Measurements from ENCODE around the gene TRIM5. TPM values are rescaled to one million over a fixed set of nuclear protein-coding genes. Genes with fewer than 3 reads are reported as not detected.
"Not testable (repeated sequence)": the region's sequence is repeated elsewhere in the genome, so short reads cannot be mapped to it uniquely, and the experiment has no call there.

TRIM5 gene
- total RNA-seq, result 9.8 TPM
- long read RNA-seq, partial matches to known transcripts, result 1 of 4 reads
- long read RNA-seq, other reads (novel, unspliced or antisense), result 2 of 4 reads

GRCh38 chr11:5684646-5685362 is at the start of gene TRIM5:
Gene TRIM5, minus strand, starts transcription at chr11:5685074. Its CDS starts 4,897 bp downstream, at chr11:5680177.
- ATAC-seq (peak; percentile 98), DNase-seq (ENCODE audit: missing footprints) (peak; percentile 91)
- intact Hi-C loops (cut with DNase I), result loop anchor here (2.0 kb wide), 1 partner anchor 124 kb away; the partner anchor contains the start of gene OR52N2

DNA sequence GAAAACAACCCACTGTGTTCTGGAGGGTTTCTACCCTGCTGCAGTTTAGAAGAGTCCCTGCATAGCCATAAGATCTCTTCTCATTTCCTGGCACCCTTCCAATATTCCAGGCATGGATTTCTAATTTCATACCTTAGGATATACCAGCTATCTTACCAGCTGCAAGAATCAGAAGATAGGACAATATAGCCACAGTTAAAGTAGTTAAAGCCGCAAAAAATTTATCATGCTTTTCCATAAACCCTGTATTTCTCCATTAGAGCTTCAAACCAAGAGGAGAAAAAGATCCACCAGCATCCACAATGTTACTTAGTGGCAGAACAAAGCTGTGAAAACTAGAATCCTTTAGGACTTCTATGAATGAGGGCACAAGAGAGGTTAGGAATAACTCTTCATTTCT is 42.8 kb upstream of the TRIM5 start:
- ATAC-seq (no peak), DNase-seq (ENCODE audit: missing footprints) (no peak)
- intact Hi-C loops (cut with DNase I), result no loop called here

GRCh38 chr11:5726351-5726750 is 41.5 kb upstream of the TRIM5 start:
- DNase-seq (ENCODE audit: missing footprints) (no peak), ATAC-seq (no peak)
- intact Hi-C loops (cut with DNase I), result no loop called here

GRCh38 chr11:5722622-5723021 is 37.7 kb upstream of the TRIM5 start:
- no peak for DNase-seq (ENCODE audit: missing footprints)
- no peak for ATAC-seq
- intact Hi-C loops (cut with DNase I), result no loop called here

DNA sequence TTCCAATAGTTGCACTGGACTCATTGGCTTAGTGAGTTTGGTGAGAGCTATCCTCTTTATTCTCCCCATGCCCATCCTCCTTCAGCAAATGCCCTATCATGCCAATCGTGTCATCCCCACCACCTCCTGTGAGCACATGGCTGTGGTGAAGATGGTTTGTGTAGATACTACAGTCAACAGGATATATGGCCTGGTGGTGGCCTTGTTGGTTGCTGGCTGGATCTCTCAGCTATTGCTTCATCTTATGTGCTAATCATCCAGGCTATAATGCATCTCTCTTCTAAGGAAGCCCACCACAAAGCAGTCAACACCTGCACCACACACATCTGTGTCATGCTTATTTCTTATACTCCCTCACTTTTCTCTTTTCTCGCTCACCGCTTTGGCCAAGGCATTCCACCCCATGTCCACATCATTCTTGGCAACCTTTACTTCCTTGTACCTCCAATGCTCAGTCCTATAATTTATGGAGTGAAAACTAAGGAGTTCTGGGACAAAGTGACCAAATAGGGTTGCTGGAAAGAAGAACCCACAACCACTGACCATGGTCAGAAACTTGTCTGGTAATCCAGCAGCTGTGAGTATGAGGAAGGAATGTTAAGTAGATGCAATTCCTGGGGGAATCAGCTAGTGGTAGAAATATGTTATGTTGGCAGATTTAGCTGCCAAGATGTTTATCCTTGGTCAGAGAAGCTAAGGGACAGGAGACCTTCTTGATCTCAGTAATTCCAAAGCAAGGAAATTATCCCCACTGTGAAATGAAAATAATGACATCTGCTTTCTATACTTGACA is 35.0 kb upstream of the TRIM5 start:
- intact Hi-C loops (cut with DNase I), result no loop called here
- DNase-seq (ENCODE audit: missing footprints) (no peak), ATAC-seq (no peak)

- DNase-seq (ENCODE audit: missing footprints); intact Hi-C loops (cut with DNase I): not testable (repeated sequence)
These were observed 31.6 kb upstream of the TRIM5 start for GRCh38 chr11:5716518-5716917.

GRCh38 chr11:5713695-5714094 is 28.8 kb upstream of the TRIM5 start:
- DNase-seq (ENCODE audit: missing footprints) (no peak), ATAC-seq (no peak)
- intact Hi-C loops (cut with DNase I), result no loop called here

More at GRCh38 chr11:5716518-5716917, 31.6 kb upstream of the TRIM5 start:
- ATAC-seq, result not testable (repeated sequence)

DNA sequence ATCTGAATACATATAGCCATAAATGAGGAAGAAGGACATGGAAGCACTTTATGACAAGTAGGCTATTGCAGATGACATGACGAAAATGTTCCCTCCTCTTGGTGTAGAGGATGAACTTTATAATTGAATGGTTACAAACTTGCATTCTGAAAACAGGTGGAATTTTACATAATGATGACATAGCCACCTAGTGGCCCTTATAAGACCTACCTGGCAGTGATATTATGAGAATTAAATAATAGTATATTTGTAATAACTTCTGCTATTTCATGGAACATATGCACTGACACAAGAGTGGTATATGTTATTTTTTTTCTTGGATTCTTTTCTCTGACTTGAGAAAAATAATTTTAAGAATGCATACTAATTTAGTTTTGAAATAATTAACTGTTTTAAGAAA is 27.6 kb upstream of the TRIM5 start:
- intact Hi-C loops (cut with DNase I), result no loop called here
- ATAC-seq, result no peak
- no peak for DNase-seq (ENCODE audit: missing footprints)

DNA sequence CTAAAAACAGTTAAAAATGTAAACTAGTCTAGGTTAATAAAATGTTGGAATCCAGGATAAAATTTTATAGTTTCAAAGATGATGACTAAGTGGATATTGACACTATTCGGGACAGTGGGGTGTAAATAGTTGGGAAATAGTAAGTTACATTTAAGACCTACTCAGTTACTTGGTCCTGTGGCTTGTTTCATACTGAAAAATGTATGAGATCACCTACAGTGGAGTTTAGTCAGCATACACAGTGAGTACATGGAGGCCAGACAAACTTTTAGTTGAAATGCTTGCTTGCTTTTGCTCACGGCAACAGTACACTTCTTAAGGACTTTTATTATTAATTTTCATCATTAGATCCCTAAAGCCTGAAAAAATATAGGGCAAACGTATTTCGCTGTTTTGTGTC is 20.8 kb upstream of the TRIM5 start:
- DNase-seq (ENCODE audit: missing footprints), result no peak
- ATAC-seq, result no peak
- intact Hi-C loops (cut with DNase I), result no loop called here

DNA sequence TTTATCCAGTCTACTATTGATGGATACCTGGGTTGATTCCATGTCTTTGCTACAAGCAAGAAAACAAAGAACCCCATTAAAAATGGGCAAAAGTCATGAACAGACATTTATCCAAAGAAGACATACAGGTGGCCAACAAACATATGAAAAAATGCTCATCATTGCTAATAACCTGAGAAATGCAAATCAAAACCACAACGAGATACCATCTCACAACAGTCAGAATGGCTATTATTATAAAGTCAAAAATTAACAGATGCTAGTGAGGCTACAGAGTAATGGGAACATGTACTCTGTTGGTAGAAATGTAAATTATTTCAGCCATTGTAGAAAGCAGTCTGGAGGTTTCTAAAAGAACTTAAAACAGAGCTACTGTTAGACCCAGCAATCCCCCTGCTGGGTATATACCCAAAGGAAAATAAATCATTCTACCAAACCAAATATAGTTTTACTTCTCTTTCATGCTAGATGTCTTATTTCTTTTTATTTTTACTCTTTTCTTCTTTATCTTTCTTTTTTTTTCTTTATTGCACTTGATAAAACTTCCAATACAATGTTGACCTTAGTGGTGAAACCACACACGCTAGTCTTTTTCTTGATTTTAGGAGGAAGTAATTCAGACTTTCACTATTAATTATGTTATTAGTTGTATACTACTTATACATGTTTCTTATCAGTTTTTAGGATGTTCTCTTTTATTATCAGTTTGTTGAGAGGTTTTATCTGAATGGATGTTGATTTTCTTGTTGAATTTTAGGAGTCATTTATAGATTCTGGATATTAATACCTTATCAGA is 19.1 kb upstream of the TRIM5 start:
- DNase-seq (ENCODE audit: missing footprints) (no peak), ATAC-seq (no peak)
- intact Hi-C loops (cut with DNase I), result no loop called here

- DNase-seq (ENCODE audit: missing footprints) (no peak), ATAC-seq (no peak)
- intact Hi-C loops (cut with DNase I), result no loop called here
These were observed 16.2 kb upstream of the TRIM5 start for GRCh38 chr11:5701055-5701577.

GRCh38 chr11:5700421-5701054 is 15.7 kb upstream of the TRIM5 start:
- no peak for ATAC-seq
- intact Hi-C loops (cut with DNase I), result no loop called here

DNA sequence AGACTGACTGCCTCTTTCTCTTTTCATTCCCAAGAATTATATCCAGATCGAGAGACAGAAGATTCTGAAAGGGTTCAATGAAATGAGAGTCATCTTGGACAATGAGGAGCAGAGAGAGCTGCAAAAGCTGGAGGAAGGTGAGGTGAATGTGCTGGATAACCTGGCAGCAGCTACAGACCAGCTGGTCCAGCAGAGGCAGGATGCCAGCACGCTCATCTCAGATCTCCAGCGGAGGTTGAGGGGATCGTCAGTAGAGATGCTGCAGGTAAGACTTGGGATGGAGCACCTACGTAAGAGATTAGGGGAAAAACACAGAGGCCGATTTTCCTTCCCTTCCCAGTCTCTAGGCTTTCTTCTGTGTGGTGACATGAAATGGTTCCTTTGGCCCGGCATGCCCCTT is 13.4 kb upstream of the TRIM5 start:
- no peak for ATAC-seq
- DNase-seq (ENCODE audit: missing footprints), result no peak
- intact Hi-C loops (cut with DNase I), result no loop called here

More at GRCh38 chr11:5700421-5701054, 15.7 kb upstream of the TRIM5 start:
- no peak for DNase-seq (ENCODE audit: missing footprints)

DNA sequence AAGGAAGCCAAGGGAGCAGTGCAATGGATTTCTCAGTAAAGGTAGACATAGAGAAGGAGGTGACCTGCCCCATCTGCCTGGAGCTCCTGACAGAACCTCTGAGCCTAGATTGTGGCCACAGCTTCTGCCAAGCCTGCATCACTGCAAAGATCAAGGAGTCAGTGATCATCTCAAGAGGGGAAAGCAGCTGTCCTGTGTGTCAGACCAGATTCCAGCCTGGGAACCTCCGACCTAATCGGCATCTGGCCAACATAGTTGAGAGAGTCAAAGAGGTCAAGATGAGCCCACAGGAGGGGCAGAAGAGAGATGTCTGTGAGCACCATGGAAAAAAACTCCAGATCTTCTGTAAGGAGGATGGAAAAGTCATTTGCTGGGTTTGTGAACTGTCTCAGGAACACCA is 11.3 kb upstream of the TRIM5 start:
- DNase-seq (ENCODE audit: missing footprints) (no peak), ATAC-seq (no peak)
- intact Hi-C loops (cut with DNase I), result no loop called here

GRCh38 chr11:5695580-5695979 is 10.7 kb upstream of the TRIM5 start:
- intact Hi-C loops (cut with DNase I), result no loop called here
- DNase-seq (ENCODE audit: missing footprints) (no peak), ATAC-seq (no peak)

DNA sequence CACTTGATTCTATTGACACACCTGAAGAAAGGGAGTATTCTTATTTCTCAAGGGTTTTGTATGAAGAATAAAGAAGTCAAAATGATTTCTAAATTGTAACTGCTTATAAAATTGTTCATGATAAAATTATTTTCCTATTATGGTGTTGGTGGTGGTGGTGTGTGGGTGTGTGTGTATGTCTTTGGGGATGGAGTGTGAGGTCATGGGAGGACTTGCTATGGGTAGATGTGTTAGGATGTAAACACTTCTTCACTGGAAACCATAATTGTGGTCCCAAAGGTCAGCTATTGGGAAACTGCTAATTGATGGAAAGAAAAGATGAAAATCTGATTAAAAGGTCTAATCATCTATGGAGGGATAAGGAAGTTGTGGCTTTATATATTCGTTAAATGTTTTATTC is 9.8 kb upstream of the TRIM5 start:
- intact Hi-C loops (cut with DNase I), result no loop called here
- no peak for DNase-seq (ENCODE audit: missing footprints)
- ATAC-seq, result no peak

GRCh38 chr11:5691964-5692361 is 7.1 kb upstream of the TRIM5 start:
- intact Hi-C loops (cut with DNase I), result no loop called here
- DNase-seq (ENCODE audit: missing footprints) (no peak), ATAC-seq (no peak)

DNA sequence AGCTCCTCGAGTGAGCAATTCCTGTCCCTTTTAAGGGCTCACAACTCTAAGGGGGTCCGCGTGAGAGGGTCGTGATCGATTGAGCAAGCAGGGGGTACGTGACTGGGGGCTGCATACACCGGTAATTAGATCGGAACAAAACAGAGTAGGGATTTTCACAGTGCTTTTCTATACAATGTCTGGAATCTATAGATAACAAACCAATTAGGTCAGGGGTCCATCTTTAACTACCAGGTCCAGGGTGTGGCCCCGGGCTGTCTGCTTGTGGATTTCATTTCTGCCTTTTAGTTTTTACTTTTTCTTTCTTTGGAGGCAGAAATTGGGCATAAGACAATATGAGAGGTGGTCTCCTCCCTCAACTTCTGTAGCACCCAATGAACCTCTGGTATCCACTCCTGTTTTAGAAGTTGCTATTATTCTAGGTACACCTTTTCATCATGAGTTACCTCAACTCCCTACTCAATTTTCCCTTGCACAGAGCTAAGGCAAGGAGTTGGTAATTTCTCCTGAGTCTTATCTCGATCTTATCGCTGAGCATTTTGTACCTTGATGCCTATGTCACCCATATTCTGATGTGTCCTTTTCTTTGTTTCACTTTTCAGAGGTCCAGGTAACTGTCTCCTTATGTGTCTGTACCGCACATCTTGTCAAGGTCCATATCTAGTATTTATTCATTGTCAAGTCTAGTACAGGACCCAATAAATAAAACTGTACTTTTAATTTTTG is 6.5 kb upstream of the TRIM5 start:
- DNase-seq (ENCODE audit: missing footprints); intact Hi-C loops (cut with DNase I); ATAC-seq: not testable (repeated sequence)

All from Right ventricle myocardium inferior (tissue), 1 donor.